Astrocyte of the spinal cord (primary cell): ENCODE measurements around the gene MBNL2.

ENCODE experiments used
- DNase-seq: peaks from one replicate; pipeline ENCODE4 v3.0.0; 2011; ENCODE audit warnings: low read depth, low spot score
- H3K4me3 ChIP-seq: 2 replicates; pipeline ENCODE4 v1.5.1; 2011; ENCODE audit warnings: low read depth, mild to moderate bottlenecking, low read length, moderate library complexity
- in situ Hi-C: cut with HindIII; loops from 2 replicates; pipeline ENCODE4 v1.10.0; 2017; ENCODE audit warnings: low sequenced_read_pairs
- TF ChIP-seq, protein P1 (sequence below): IDR thresholded peaks from 2 replicates; pipeline ENCODE4 v1.5.1; 2012; ENCODE audit warnings: low read depth, mild to moderate bottlenecking, low read length, inconsistent platforms

The MBNL2 gene

DNA sequence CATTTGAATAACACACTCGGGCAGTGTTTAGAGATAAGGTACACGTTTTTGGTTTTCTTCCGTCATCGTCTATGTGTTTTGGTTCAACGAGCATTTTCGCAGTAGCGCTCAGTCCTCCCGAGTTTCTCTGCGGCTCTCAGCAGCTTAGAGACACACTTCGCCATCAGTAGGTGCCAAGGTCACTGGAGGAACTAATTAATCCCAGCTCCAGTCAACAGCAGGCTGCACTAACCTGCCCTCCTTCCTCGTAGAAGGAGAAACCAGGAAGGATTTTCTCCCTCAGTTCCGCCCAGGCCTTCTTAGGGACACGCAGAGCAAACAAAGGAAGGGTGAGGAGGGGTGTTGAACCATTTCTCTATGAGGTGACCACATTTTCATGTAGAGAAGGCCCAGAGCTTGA lies 12.6 kb downstream of the MBNL2 start:
- no peak for DNase-seq
- H3K4me3 ChIP-seq, result no peak overlapping the region
- in situ Hi-C loops, result no loop called here
- TF ChIP-seq, protein P1, sequence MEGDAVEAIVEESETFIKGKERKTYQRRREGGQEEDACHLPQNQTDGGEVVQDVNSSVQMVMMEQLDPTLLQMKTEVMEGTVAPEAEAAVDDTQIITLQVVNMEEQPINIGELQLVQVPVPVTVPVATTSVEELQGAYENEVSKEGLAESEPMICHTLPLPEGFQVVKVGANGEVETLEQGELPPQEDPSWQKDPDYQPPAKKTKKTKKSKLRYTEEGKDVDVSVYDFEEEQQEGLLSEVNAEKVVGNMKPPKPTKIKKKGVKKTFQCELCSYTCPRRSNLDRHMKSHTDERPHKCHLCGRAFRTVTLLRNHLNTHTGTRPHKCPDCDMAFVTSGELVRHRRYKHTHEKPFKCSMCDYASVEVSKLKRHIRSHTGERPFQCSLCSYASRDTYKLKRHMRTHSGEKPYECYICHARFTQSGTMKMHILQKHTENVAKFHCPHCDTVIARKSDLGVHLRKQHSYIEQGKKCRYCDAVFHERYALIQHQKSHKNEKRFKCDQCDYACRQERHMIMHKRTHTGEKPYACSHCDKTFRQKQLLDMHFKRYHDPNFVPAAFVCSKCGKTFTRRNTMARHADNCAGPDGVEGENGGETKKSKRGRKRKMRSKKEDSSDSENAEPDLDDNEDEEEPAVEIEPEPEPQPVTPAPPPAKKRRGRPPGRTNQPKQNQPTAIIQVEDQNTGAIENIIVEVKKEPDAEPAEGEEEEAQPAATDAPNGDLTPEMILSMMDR, result no peak

DNA sequence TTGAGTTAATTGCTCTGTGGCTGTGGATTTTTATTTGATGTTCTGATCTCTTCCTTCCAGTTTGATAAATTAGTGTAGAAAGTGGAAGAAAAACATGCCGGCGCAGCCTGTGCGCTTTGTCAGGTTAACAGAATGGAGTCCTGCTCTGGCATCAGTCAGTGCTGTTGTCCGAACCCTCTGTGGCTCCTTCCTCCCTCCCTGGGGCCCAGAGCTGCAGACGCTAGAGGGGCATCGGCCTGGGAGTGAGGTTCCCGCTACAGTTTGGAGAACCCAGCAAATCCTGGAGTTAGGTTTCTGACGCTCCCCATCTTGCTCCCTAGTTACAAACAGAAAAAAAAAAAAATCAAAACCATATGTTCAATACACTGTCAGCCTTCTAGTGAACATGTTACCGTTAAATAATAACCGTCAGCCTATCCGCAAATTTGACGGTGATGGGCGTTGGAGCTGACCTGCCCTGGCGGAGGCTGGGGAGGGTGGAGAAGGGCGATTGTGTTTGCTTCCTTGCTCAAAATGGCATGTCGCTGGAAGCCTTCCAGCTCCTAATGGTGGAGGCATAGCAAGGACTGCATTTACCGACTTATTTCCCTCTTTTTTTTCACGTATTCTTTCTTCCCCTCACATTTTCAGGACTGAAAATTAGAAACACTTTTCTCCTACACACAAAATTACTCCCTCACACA lies 13.6 kb downstream of the MBNL2 start:
- DNase-seq, result no peak
- no peak overlapping the region for H3K4me3 ChIP-seq
- TF ChIP-seq, protein P1, result no peak
- in situ Hi-C loops, result no loop called here

DNA sequence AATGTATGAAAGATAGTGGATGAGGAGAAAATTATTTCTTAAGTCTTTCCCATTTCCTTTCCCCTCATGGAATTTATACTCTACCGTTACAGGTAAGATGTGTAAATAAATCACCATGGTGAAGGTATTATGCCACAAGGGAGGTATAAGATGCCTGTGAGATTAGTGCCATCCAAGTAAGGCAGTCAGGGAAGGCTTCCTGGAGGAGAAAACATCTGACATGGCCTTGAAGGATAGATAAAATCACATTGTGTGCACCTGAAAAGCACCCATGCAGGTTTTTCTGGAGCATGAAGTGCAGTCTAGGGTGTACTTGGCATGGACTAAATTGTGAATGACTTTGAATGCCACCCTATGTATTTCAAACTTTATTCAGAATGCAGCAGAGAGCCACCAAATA lies 15.3 kb downstream of the MBNL2 start:
- no peak for DNase-seq
- in situ Hi-C loops, result no loop called here
- H3K4me3 ChIP-seq, result no peak overlapping the region
- TF ChIP-seq, protein P1, result no peak

DNA sequence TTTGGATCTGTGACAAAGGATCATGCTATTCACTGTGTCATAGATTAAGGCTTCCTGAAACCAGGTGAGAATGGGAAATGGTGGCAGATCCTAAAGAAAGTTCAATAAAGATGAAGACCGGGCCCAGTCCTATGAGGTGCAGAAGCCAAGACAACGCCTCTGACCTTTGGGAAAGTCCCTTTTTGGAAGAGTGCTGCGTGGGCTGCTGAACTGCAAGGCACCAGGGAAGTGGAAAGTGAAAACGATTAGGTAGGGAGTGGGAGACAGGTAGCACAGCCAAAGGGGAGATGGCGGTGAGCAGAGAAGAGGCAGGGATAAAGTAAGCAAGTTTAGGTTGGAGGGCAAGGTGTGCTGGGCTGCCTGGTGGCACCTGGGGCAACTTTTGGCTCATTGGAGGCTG lies 16.3 kb downstream of the MBNL2 start:
- in situ Hi-C loops, result no loop called here
- TF ChIP-seq, protein P1, result no peak
- no peak overlapping the region for H3K4me3 ChIP-seq
- DNase-seq, result no peak

DNA sequence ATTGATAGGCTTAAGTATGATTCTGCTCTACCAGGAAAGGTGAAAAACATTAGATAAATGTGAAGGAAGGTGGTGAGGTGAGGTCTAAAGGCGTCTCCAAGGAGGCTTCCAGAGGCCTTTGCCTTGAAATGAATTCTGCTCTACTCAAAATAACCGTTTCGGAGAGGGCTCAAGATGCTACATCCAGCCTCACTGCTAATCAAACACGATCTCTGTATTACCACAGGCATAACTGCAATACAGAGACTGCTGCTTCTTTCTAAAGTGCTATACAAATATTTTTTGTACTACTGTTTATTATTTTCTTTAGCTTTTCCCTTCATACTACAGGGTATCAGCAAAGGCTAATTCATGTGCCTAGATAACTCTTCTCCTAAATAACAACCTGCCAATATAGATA lies 16.8 kb downstream of the MBNL2 start:
- DNase-seq, result no peak
- H3K4me3 ChIP-seq, result no peak overlapping the region
- TF ChIP-seq, protein P1, result no peak
- in situ Hi-C loops, result no loop called here

DNA sequence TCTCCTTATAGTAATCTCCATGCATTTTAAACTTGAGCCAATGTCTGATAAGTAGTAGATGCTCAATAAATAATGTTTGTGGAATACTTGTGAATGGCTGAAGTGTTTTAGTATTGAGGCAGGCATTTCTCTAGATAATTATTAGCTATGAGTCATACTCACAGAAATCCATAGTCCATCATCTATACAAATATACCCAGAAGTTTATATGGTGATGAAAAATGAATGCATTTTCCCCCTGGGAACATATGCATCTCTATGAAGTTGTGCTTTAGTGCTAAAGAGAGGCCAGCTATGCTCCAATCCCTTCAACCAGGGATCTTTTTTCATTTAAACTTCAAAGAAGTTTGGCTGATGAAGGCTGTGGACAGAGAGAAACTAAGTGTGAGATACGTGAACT lies 17.2 kb downstream of the MBNL2 start:
- DNase-seq, result no peak
- H3K4me3 ChIP-seq, result no peak overlapping the region
- TF ChIP-seq, protein P1, result no peak
- in situ Hi-C loops, result no loop called here
